Peyer's patch (tissue), 4 donors: ENCODE data around the gene SPINT3. TPM values are rescaled to one million over a fixed set of nuclear protein-coding genes. Genes with fewer than 3 reads are reported as not detected.

ENCODE experiments used
- DNase-seq, 3 donors: peaks; one replicate each; pipeline ENCODE4 v3.0.0-alpha.2; 2017 to 2019
- H3K27ac ChIP-seq, 4 donors: fragments of 200-600 bp; sonication (generic); one replicate each; pipeline ENCODE4 v1.5.1; 2016 to 2019
- H3K27me3 ChIP-seq, 2 donors: fragments of 200-600 bp; sonication (generic); one replicate each; pipeline ENCODE4 v1.5.1; 2019
- H3K36me3 ChIP-seq, 3 donors: fragments of 200-600 bp; sonication (generic); one replicate each; pipeline ENCODE4 v1.5.1; 2016 to 2019
- H3K4me1 ChIP-seq, 4 donors: fragments of 200-600 bp; sonication (generic); one replicate each; pipeline ENCODE4 v1.5.1; 2016 to 2019
- H3K4me3 ChIP-seq, 4 donors: fragments of 200-600 bp; sonication (generic); 1 replicate in 3 of 4; 2 replicates in 1 of 4; pipeline ENCODE4 v1.5.1; 2016 to 2019; ENCODE audit warnings: mild to moderate bottlenecking in 1 of 4
- H3K9me3 ChIP-seq, 4 donors: fragments of 200-600 bp; sonication (generic); one replicate each; pipeline ENCODE4 v1.5.1; 2016 to 2019; ENCODE audit warnings: mild to moderate bottlenecking in 1 of 4
- POLR2A ChIP-seq, 2 donors: fragments of 450-650 bp; IDR thresholded peaks; one replicate each; pipeline ENCODE4 v1.5.1; 2017; ENCODE audit warnings: antibody characterized with exemption in 2 of 2, mild to moderate bottlenecking in 2 of 2, moderate library complexity in 2 of 2
- total RNA-seq, 4 donors: library from RNA; depleted of rRNA; stranded (reverse); fragments of >200 nt; gene quantifications; one replicate each; pipeline ENCODE4 v1.1.0, GENCODE V29; 2016
- TF ChIP-seq, protein P1 (sequence below), 6 experiments: fragments of 450-650 bp in 4 of 6; fragments of 200-600 bp in 2 of 6; sonication (generic) in 1 of 6; IDR thresholded peaks; one replicate each; pipeline ENCODE4 v1.5.1; 2017 to 2019; ENCODE audit warnings: antibody characterized with exemption in 6 of 6, mild to moderate bottlenecking in 3 of 6, moderate library complexity in 1 of 6

SPINT3 gene
- total RNA-seq, 4 donors from 2014 or later: not detected

GRCh38 chr20:45538209-45538799 is 22.9 kb upstream of the SPINT3 start:
- Histone ChIP-seq H3K4me1 (no peaks in the 10 kb centered on the region), H3K36me3 (no peaks in the 10 kb centered on the region), H3K27me3 (no peaks in the 10 kb centered on the region), H3K27ac (no peak overlapping the region), H3K9me3 (no peaks in the 10 kb centered on the region), H3K4me3 (no peak overlapping the region)
- TF ChIP-seq POLR2A (IDR thresholded peaks at IDR 0.05): no peak
- TF ChIP-seq, protein P1, sequence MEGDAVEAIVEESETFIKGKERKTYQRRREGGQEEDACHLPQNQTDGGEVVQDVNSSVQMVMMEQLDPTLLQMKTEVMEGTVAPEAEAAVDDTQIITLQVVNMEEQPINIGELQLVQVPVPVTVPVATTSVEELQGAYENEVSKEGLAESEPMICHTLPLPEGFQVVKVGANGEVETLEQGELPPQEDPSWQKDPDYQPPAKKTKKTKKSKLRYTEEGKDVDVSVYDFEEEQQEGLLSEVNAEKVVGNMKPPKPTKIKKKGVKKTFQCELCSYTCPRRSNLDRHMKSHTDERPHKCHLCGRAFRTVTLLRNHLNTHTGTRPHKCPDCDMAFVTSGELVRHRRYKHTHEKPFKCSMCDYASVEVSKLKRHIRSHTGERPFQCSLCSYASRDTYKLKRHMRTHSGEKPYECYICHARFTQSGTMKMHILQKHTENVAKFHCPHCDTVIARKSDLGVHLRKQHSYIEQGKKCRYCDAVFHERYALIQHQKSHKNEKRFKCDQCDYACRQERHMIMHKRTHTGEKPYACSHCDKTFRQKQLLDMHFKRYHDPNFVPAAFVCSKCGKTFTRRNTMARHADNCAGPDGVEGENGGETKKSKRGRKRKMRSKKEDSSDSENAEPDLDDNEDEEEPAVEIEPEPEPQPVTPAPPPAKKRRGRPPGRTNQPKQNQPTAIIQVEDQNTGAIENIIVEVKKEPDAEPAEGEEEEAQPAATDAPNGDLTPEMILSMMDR (IDR thresholded peaks at IDR 0.05): no peak
- DNase-seq: no peak

DNA sequence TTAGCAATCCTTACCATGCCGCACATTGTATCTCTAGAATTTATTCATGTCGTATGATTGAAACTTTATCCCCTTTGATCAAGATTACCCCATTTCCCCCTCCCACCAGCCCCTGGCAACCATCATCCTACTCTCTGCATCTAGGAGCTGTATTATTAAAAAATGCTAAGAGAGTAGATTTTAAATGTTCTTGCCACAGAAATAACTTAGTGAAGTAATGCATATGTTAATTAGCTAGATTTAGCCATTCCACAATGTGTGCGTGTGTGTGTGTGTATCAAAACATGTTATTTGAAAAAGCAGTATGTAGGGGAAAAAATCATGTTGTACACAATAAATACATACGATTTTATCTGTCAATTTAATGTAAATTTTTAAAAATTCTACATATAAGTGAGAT is 11.9 kb upstream of the SPINT3 start:
- Histone ChIP-seq H3K27ac (no peak overlapping the region), H3K36me3 (no peaks in the 10 kb centered on the region), H3K4me1 (no peaks in the 10 kb centered on the region), H3K9me3 (no peaks in the 10 kb centered on the region), H3K4me3 (no peak overlapping the region), H3K27me3 (no peaks in the 10 kb centered on the region)
- no peak for DNase-seq
- no peak for TF ChIP-seq POLR2A (IDR thresholded peaks at IDR 0.05)
- TF ChIP-seq, protein P1 (IDR thresholded peaks at IDR 0.05): no peak

DNA sequence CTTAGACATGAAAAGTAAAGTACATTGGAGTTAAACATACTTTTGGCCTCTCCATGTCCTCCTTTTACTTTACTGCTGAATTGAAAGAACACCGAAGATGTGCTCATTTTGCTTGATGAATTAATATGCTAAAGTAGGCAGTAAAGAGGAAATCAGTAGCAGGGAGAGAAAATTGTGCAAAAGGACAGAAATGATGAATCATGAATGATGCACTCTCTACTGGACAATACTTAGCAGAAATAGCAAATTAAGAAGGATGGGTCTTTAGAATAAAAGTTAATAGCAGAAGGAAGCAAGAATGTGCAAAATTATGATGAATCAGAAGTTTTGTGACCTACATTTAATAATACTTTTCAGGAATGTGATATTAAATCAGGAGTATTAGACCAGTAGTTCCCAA is 8.4 kb upstream of the SPINT3 start:
- H3K27ac ChIP-seq: no peak overlapping the region
- no peak for DNase-seq
- H3K4me1 ChIP-seq: no peaks in the 10 kb centered on the region
- H3K36me3 ChIP-seq: no peaks in the 10 kb centered on the region
- TF ChIP-seq, protein P1 (IDR thresholded peaks at IDR 0.05): no peak
- no peak for TF ChIP-seq POLR2A (IDR thresholded peaks at IDR 0.05)
- H3K27me3 ChIP-seq: no peaks in the 10 kb centered on the region
- H3K9me3 ChIP-seq: no peaks in the 10 kb centered on the region
- no peak overlapping the region for H3K4me3 ChIP-seq

GRCh38 chr20:45518282-45518681 is 2.9 kb upstream of the SPINT3 start:
- no peak overlapping the region for H3K4me3 ChIP-seq
- H3K9me3 ChIP-seq: no peaks in the 10 kb centered on the region
- no peaks in the 10 kb centered on the region for H3K27me3 ChIP-seq
- H3K36me3 ChIP-seq: no peaks in the 10 kb centered on the region
- H3K4me1 ChIP-seq: no peaks in the 10 kb centered on the region
- no peak overlapping the region for H3K27ac ChIP-seq
- DNase-seq: no peak
- TF ChIP-seq, protein P1 (IDR thresholded peaks at IDR 0.05): no peak
- no peak for TF ChIP-seq POLR2A (IDR thresholded peaks at IDR 0.05)

DNA sequence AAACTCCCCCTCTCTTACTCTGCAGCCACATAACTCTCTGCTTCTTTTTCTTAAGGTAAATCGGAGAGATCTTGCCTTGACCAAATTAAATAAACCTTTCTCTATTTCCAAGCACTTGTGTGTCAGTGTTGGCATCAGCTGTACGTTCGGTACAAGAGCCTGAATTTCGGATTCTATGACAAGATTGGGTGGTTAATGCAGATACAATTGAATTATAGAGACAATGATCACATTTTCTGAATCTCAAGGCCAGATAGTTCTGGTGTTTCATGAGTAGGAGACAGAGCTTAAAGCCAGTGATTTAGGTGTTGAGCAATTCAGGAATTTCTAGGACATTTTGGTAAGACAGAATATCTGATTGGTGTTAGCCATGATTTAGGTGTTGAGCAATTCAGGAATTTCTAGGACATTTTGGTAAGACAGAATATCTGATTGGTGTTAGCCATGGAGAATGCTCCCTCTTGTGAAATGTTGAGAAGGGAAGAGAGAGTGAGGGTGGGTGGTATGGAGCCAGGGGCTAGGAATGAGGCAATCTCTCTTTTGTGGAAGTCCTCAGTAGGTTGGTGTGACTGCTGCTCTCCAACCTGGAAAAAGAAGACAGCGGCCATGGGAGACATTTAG is 5.1 kb downstream of the SPINT3 start:
- DNase-seq: no peak
- no peak for TF ChIP-seq POLR2A (IDR thresholded peaks at IDR 0.05)
- TF ChIP-seq, protein P1 (IDR thresholded peaks at IDR 0.05): no peak
- H3K4me1 ChIP-seq: peaks cover 0 to 4% (median 0%) of the 10 kb centered on the region in 4 donors
- H3K9me3 ChIP-seq: no peaks in the 10 kb centered on the region
- H3K4me3 ChIP-seq: no peak overlapping the region
- H3K36me3 ChIP-seq: no peaks in the 10 kb centered on the region
- no peak overlapping the region for H3K27ac ChIP-seq
- no peaks in the 10 kb centered on the region for H3K27me3 ChIP-seq
